HepG2 (cell line): ENCODE measurements around the gene ATRAID. TPM values are rescaled to one million over a fixed set of nuclear protein-coding genes. Genes with fewer than 3 reads are reported as not detected.

ENCODE experiments used
- ARID2 ChIP-seq: sonication (generic); formaldehyde crosslinking; IDR thresholded peaks from 2 replicates; pipeline ENCODE4 v1.8.1; 2022; ENCODE audit warnings: mild to moderate bottlenecking, missing genetic modification reagents, borderline replicate concordance
- ATF7 ChIP-seq, 2 experiments: fragments of 450-650 bp in 1 of 2; sonication (generic) in 1 of 2; formaldehyde crosslinking in 1 of 2; IDR thresholded peaks; 2 replicates each; pipeline versions ENCODE4 v1.4.0 to v1.6.1; 2016 to 2020; ENCODE audit warnings: antibody characterized with exemption in 1 of 2, mild to moderate bottlenecking in 1 of 2, missing genetic modification reagents in 1 of 2
- CBX5 ChIP-seq: sonication (generic); formaldehyde crosslinking; IDR thresholded peaks from 2 replicates; pipeline ENCODE4 v1.4.0; 2020; ENCODE audit warnings: missing genetic modification reagents, borderline replicate concordance
- GTF3A ChIP-seq: sonication (generic); formaldehyde crosslinking; conservative IDR thresholded peaks from 2 replicates; pipeline ENCODE4 v1.4.0; 2020; ENCODE audit warnings: mild to moderate bottlenecking, missing genetic modification reagents
- GZF1 ChIP-seq: sonication (generic); formaldehyde crosslinking; IDR thresholded peaks from 2 replicates; pipeline ENCODE4 v1.5.1; 2020; ENCODE audit warnings: mild to moderate bottlenecking, missing genetic modification reagents
- HOXA7 ChIP-seq: sonication (generic); formaldehyde crosslinking; IDR thresholded peaks from 2 replicates; pipeline ENCODE4 v1.8.1; 2022; ENCODE audit warnings: mild to moderate bottlenecking, missing genetic modification reagents, moderate library complexity
- HOXD1 ChIP-seq: sonication (generic); formaldehyde crosslinking; IDR thresholded peaks from 2 replicates; pipeline ENCODE4 v1.5.0; 2020; ENCODE audit warnings: missing genetic modification reagents
- KDM6A ChIP-seq: IDR thresholded peaks from 2 replicates; pipeline ENCODE4 v1.6.1; 2016; ENCODE audit warnings: low read depth
- MEIS1 ChIP-seq: sonication (generic); formaldehyde crosslinking; IDR thresholded peaks from 2 replicates; pipeline ENCODE4 v1.9.0; 2021; ENCODE audit warnings: mild to moderate bottlenecking, missing genetic modification reagents, moderate library complexity, borderline replicate concordance
- PLRG1 ChIP-seq: fragments of 450-650 bp; conservative IDR thresholded peaks from 2 replicates; pipeline ENCODE4 v1.6.1; 2016
- PRDM4 ChIP-seq: sonication (generic); formaldehyde crosslinking; IDR thresholded peaks from 2 replicates; pipeline ENCODE4 v1.9.0; 2021; ENCODE audit warnings: missing genetic modification reagents, borderline replicate concordance
- ZBTB25 ChIP-seq: IDR thresholded peaks from 2 replicates; pipeline ENCODE4 v1.6.1; 2018; ENCODE audit warnings: missing genetic modification reagents
- ZBTB38 ChIP-seq: sonication (generic); formaldehyde crosslinking; IDR thresholded peaks from 2 replicates; pipeline ENCODE4 v1.5.1; 2020; ENCODE audit warnings: mild to moderate bottlenecking, missing genetic modification reagents
- ZBTB8A ChIP-seq: sonication (generic); formaldehyde crosslinking; IDR thresholded peaks from 2 replicates; pipeline ENCODE4 v1.4.0; 2020; ENCODE audit warnings: mild to moderate bottlenecking, low read depth, missing genetic modification reagents, borderline replicate concordance
- ZFP37 ChIP-seq: sonication (generic); formaldehyde crosslinking; IDR thresholded peaks from 2 replicates; pipeline ENCODE4 v1.4.0; 2020; ENCODE audit warnings: missing genetic modification reagents, borderline replicate concordance
- ZKSCAN1 ChIP-seq: fragments of 150-350 bp; IDR thresholded peaks from 2 replicates; pipeline ENCODE4 v1.6.1; 2014; ENCODE audit warnings: low read length
- ZMAT3 ChIP-seq: sonication (generic); formaldehyde crosslinking; conservative IDR thresholded peaks from 2 replicates; pipeline ENCODE4 v1.7.0; 2021; ENCODE audit warnings: missing genetic modification reagents
- ZMYM3 ChIP-seq: sonication (generic); formaldehyde crosslinking; IDR thresholded peaks from 2 replicates; pipeline ENCODE4 v1.5.1; 2020; ENCODE audit warnings: mild to moderate bottlenecking, missing genetic modification reagents
- ZNF264 ChIP-seq: sonication (generic); formaldehyde crosslinking; IDR thresholded peaks from 2 replicates; pipeline ENCODE4 v1.4.0; 2020; ENCODE audit warnings: missing genetic modification reagents
- ZNF441 ChIP-seq: sonication (generic); formaldehyde crosslinking; IDR thresholded peaks from 2 replicates; pipeline ENCODE4 v1.7.0; 2021; ENCODE audit warnings: missing genetic modification reagents, borderline replicate concordance
- ZNF607 ChIP-seq: sonication (generic); formaldehyde crosslinking; IDR thresholded peaks from 2 replicates; pipeline ENCODE4 v1.5.1; 2020; ENCODE audit warnings: missing genetic modification reagents, mild to moderate bottlenecking, borderline replicate concordance
- ZNF720 ChIP-seq: sonication (generic); formaldehyde crosslinking; IDR thresholded peaks from 2 replicates; pipeline ENCODE4 v1.4.0; 2020; ENCODE audit warnings: missing genetic modification reagents
- ZSCAN25 ChIP-seq: sonication (generic); formaldehyde crosslinking; IDR thresholded peaks from 2 replicates; pipeline ENCODE4 v1.8.0; 2022; ENCODE audit warnings: mild to moderate bottlenecking, missing genetic modification reagents
- ZSCAN5A ChIP-seq: sonication (generic); formaldehyde crosslinking; IDR thresholded peaks from 2 replicates; pipeline ENCODE4 v1.8.0; 2022; ENCODE audit warnings: mild to moderate bottlenecking, missing genetic modification reagents, borderline replicate concordance
- polyA plus RNA-seq, 8 experiments: library from polyadenylated mRNA; depleted of rRNA in 3 of 8; stranded (reverse) in 7 of 8; unstranded in 1 of 8; fragments of >200 nt; fragmentation: Illumina TruSeq in 4 of 8; extraction: Trizol in 4 of 8; gene quantifications; 2 replicates each; pipeline versions ENCODE4 v1.2.1 to v1.2.3, GENCODE V29; 2011 to 2016; ENCODE audit warnings: low read depth in 4 of 8, missing spikeins in 1 of 8, mixed read lengths in 1 of 8; ENCODE audit not compliant: insufficient read depth in 1 of 8
- total RNA-seq, 5 experiments: library from RNA; depleted of rRNA; stranded (reverse); fragments of >200 nt; fragmentation: Illumina TruSeq; extraction: Trizol; gene quantifications; 2 replicates each; pipeline ENCODE4 v1.2.3, GENCODE V29; 2016; ENCODE audit warnings: low read depth in 1 of 5
- TF ChIP-seq, protein P1 (sequence below): sonication (generic); formaldehyde crosslinking; IDR thresholded peaks from 2 replicates; pipeline ENCODE4 v1.4.0; 2020; ENCODE audit warnings: mild to moderate bottlenecking, low read depth, missing genetic modification reagents

ATRAID gene
- total and polyA plus RNA-seq, 2 of the 13 experiments (the other 11 are each of a cell fraction or from before 2014, with no cell fraction given): 207 to 382 TPM

GRCh38 chr2:27211943-27212625 lies at the start of gene ATRAID, which contains the start of gene SLC5A6 (continued):
- TF ChIP-seq MEIS1 (no peak), ZNF607 (CRISPR knock-in tag) (peak; percentile 94), ZSCAN25 (no peak), ZMYM3 (CRISPR knock-in tag) (no peak), PLRG1 (no peak), ZBTB38 (CRISPR knock-in tag) (peak; percentile 60; the same call in 1 of the 2 replicates), ZFP37 (CRISPR knock-in tag) (peak; percentile 0; the same call in 1 of the 2 replicates), ARID2 (CRISPR knock-in tag) (peak; percentile 47; the same call in 1 of the 2 replicates), ZNF441 (CRISPR knock-in tag) (no peak; the same call in 1 of the 2 replicates), ZNF264 (CRISPR knock-in tag) (peak; percentile 13; the same call in 1 of the 2 replicates), ZKSCAN1 (no peak), PRDM4 (CRISPR knock-in tag) (no peak), ZBTB8A (CRISPR knock-in tag) (no peak), GZF1 (no peak; the same call in 1 of the 2 replicates), ZNF720 (CRISPR knock-in tag) (no peak), ZBTB25 (CRISPR knock-in tag) (peak; percentile 69), KDM6A (CRISPR knock-in tag) (no peak; the same call in 1 of the 2 replicates), ZMAT3 (peak; percentile 85), HOXA7 (CRISPR knock-in tag) (no peak), HOXD1 (CRISPR knock-in tag) (peak; percentile 79; the same call in 1 of the 2 replicates), GTF3A (CRISPR knock-in tag) (0 out of 2 replicates have a peak, but pooled peaks have one; percentile 32), ATF7 (IDR thresholded peaks at IDR 0.05) (no peak), ATF7 (CRISPR knock-in tag; IDR thresholded peaks at IDR 0.05) (no peak), CBX5 (no peak; the same call in 1 of the 2 replicates), ZSCAN5A (no peak)
- TF ChIP-seq, protein P1, sequence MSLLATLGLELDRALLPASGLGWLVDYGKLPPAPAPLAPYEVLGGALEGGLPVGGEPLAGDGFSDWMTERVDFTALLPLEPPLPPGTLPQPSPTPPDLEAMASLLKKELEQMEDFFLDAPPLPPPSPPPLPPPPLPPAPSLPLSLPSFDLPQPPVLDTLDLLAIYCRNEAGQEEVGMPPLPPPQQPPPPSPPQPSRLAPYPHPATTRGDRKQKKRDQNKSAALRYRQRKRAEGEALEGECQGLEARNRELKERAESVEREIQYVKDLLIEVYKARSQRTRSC (CRISPR knock-in tag): peak; percentile 87
